Psoas muscle (tissue), 8 donors: ENCODE measurements around the gene MUC5B. TPM values are rescaled to one million over a fixed set of nuclear protein-coding genes. Genes with fewer than 3 reads are reported as not detected.

Source experiments
- ATAC-seq, 4 donors: fragments of 200-7000 bp; cut with Tn5 transposase; one replicate each; pipeline ENCODE4 v1.9.1; 2020; ENCODE audit warnings: moderate library complexity in 3 of 4, mild to moderate bottlenecking in 2 of 4
- DNase-seq, 2 donors: peaks; one replicate each; pipeline ENCODE4 v3.0.0-alpha.2; 2020
- H3K27ac ChIP-seq: fragments of 200-600 bp; one replicate; pipeline ENCODE4 v1.8.0; 2022
- H3K27me3 ChIP-seq, 3 donors: fragments of 200-600 bp in 1 of 3; one replicate each; pipeline versions ENCODE4 v1.6.1 to v1.8.0; 2013 to 2022; ENCODE audit warnings: low read length in 2 of 3, mild to moderate bottlenecking in 2 of 3, moderate library complexity in 1 of 3; ENCODE audit not compliant: insufficient read depth in 3 of 3
- H3K36me3 ChIP-seq, 2 donors: fragments of 200-600 bp in 1 of 2; one replicate each; pipeline versions ENCODE4 v1.6.1 to v1.8.0; 2013 to 2022; ENCODE audit warnings: low read depth in 1 of 2, mild to moderate bottlenecking in 1 of 2, moderate library complexity in 1 of 2; ENCODE audit not compliant: insufficient read depth in 1 of 2
- H3K4me1 ChIP-seq: fragments of 200-600 bp; one replicate; pipeline ENCODE4 v1.8.0; 2022
- H3K4me3 ChIP-seq: fragments of 200-600 bp; one replicate; pipeline ENCODE4 v1.8.0; 2022; ENCODE audit warnings: mild to moderate bottlenecking
- H3K9me3 ChIP-seq: fragments of 200-600 bp; one replicate; pipeline ENCODE4 v1.8.0; 2022
- CTCF ChIP-seq: fragments of 200-600 bp; IDR thresholded peaks from one replicate; pipeline ENCODE4 v1.8.0; 2022; ENCODE audit warnings: antibody characterized with exemption
- WGBS, 3 donors: extraction: QIAGEN DNeasy Blood & Tissue Kit; methylation state at CpG; one replicate each; pipeline versions ENCODE4 v1.1.6 to v1.1.7; 2013; 5-methylcytosine and 5-hydroxymethylcytosine counted together
- intact Hi-C, 2 donors: fragments of 100-400 bp; cut with DNase I; formaldehyde crosslinking; loops; one replicate each; pipeline versions ENCODE4 v1.11.0 to v1.14.2; 2022
- polyA plus RNA-seq, 3 donors: library from polyadenylated mRNA; stranded (reverse); fragments of 200-250 nt; gene quantifications; one replicate each; pipeline ENCODE4 v1.2.3, GENCODE V29; 2013
- total RNA-seq, 4 donors: library from RNA; stranded (reverse); fragmentation: NEBNext Ultra II Directional in 2 of 4; extraction: Animal tissue kit (Norgen Biotek cat#: 25700) in 2 of 4; gene quantifications; one replicate each; pipeline versions ENCODE4 v1.2.1 to v1.2.4, GENCODE V29; 2021 to 2023
- donor health status: healthy with polysubstance abuse.
- donor health status: DM: no; HTN: no; CAD: no; lungs with moderate emphysema.
- donor health status: Bipolar disorder and iron deficiency.
- donor health status: healthy.
- donor health status: DM: yes; HTN: yes; CAD: no.
- donor health status: DM: no; HTN: no; CAD: no.
- donor health status: DM: no; HTN: no; CAD: no.
- donor health status: DM: yes; HTN: yes; CAD: no.

The MUC5B gene
- total and polyA plus RNA-seq, 7 donors: under 0.01 to 0.41 (median 0.11) TPM; not detected in 3

DNA sequence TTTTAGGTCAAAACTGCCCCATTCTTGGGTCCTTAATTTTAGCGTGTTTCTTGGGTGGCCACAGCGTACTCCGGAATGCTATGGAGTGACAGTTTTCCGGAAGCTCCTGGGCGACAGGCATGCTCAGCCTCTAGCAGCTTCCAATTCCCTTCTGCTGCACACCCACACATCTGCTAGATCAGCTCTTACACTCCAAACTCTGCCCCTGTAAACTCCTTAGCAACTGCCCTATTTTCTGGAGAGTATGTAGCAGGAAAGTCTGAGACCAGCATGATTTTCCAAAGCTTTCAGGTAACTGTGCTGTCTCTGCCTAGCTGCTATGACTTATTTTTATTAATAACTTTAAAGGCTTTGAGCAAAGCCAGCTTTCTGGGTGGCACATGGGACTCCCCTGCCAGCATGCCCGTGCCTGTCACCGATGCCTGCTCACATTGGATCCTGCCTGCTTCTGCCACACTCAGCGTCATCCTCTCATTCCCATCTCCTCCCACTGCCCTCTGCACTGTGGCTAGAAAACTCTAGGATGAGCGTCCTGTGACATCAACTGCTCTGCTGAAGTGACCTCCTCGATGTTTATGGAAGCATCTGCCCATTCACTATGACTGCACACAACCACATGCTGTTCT, 69.3 kb downstream of the MUC5B start:
- 89 to 92% (median 89%) methylated on average over 10 of the region's 10 CpGs for WGBS, 3 donors
- no peaks in the 10 kb centered on the region for H3K9me3 ChIP-seq
- ATAC-seq (no peak), DNase-seq (no peak)
- no peak overlapping the region for H3K4me3 ChIP-seq
- no peaks in the 10 kb centered on the region for H3K27me3 ChIP-seq
- H3K36me3 ChIP-seq: peaks cover 2 to 63% of the 10 kb centered on the region in 2 donors
- H3K4me1 ChIP-seq: peaks cover 2% of the 10 kb centered on the region
- no peak overlapping the region for H3K27ac ChIP-seq
- intact Hi-C loops: no loop called here
- TF ChIP-seq CTCF: no peak

GRCh38 chr11:1292644-1293618, 70.1 kb downstream of the MUC5B start:
- 86 to 89% (median 87%) methylated on average over 43 of the region's 43 CpGs for WGBS, 3 donors
- no peak for ATAC-seq
- H3K9me3 ChIP-seq: no peaks in the 10 kb centered on the region
- H3K4me3 ChIP-seq: no peak overlapping the region
- intact Hi-C loops: no loop called here
- DNase-seq: peak in 1 of 2 donors; percentile 38
- H3K4me1 ChIP-seq: peaks cover 10% of the 10 kb centered on the region
- H3K27me3 ChIP-seq: no peaks in the 10 kb centered on the region
- H3K27ac ChIP-seq: no peak overlapping the region
- peaks cover 2 to 61% of the 10 kb centered on the region in 2 donors for H3K36me3 ChIP-seq
- no peak for TF ChIP-seq CTCF

- DNase-seq (peak in 1 of 2 donors; percentile 74), ATAC-seq (peak in 3 of 4 donors; percentile 31 to 42 (median 34))
- peaks cover 17% of the 10 kb centered on the region for H3K4me1 ChIP-seq
- H3K4me3 ChIP-seq: no peak overlapping the region
- no peak overlapping the region for H3K27ac ChIP-seq
- peak; percentile 51 for TF ChIP-seq CTCF
- H3K9me3 ChIP-seq: no peaks in the 10 kb centered on the region
- 63 to 71% (median 66%) methylated on average over 13 of the region's 13 CpGs for WGBS, 3 donors
- H3K36me3 ChIP-seq: peaks cover 2 to 55% of the 10 kb centered on the region in 2 donors
- H3K27me3 ChIP-seq: no peaks in the 10 kb centered on the region
- intact Hi-C loops: no loop called here
Observed at GRCh38 chr11:1293619-1294015, 70.8 kb downstream of the MUC5B start.

- peak in 1 of 2 donors; percentile 38 for DNase-seq
- H3K4me3 ChIP-seq: no peak overlapping the region
- intact Hi-C loops: loop anchor here in 1 of 2 donors (5.0 kb wide), 2 partner anchors 222 to 277 kb away; partner anchors contain the start of gene DUSP8
- peaks cover 32% of the 10 kb centered on the region for H3K4me1 ChIP-seq
- WGBS, 3 donors: 89 to 91% (median 91%) methylated on average over 22 of the region's 22 CpGs
- H3K27me3 ChIP-seq: no peaks in the 10 kb centered on the region
- no peaks in the 10 kb centered on the region for H3K9me3 ChIP-seq
- H3K36me3 ChIP-seq: peaks cover 2 to 40% of the 10 kb centered on the region in 2 donors
- no peak for TF ChIP-seq CTCF
- H3K27ac ChIP-seq: no peak overlapping the region
- ATAC-seq: no peak
Observed at GRCh38 chr11:1295086-1295485, 72.2 kb downstream of the MUC5B start.
